K562 treated with DMSO at 1 percent for 48 hours (cell line): ENCODE data around the gene STXBP1. TPM values are rescaled to one million over a fixed set of nuclear protein-coding genes. Genes with fewer than 3 reads are reported as not detected.

Experiments
- total RNA-seq: library from RNA; unstranded; fragments of 300-600 nt; gene quantifications from 2 replicates; pipeline ENCODE4 v1.2.3, GENCODE V29; 2022; ENCODE audit warnings: low replicate concordance; ENCODE audit errors: extremely low read depth

Gene STXBP1
- total RNA-seq, result not detected in 2 replicates

GRCh38 chr9:127611899-127612790, at the start of gene STXBP1:
STXBP1 (plus strand) TSS chr9:127612277; CDS start chr9:127612404, 127 bp downstream.

GRCh38 chr9:127706836-127707241, 94.8 kb downstream of the STXBP1 start, which contains the start of gene CFAP157:
CFAP157 (plus strand) TSS chr9:127706988; CDS start chr9:127707032, 44 bp downstream.

DNA sequence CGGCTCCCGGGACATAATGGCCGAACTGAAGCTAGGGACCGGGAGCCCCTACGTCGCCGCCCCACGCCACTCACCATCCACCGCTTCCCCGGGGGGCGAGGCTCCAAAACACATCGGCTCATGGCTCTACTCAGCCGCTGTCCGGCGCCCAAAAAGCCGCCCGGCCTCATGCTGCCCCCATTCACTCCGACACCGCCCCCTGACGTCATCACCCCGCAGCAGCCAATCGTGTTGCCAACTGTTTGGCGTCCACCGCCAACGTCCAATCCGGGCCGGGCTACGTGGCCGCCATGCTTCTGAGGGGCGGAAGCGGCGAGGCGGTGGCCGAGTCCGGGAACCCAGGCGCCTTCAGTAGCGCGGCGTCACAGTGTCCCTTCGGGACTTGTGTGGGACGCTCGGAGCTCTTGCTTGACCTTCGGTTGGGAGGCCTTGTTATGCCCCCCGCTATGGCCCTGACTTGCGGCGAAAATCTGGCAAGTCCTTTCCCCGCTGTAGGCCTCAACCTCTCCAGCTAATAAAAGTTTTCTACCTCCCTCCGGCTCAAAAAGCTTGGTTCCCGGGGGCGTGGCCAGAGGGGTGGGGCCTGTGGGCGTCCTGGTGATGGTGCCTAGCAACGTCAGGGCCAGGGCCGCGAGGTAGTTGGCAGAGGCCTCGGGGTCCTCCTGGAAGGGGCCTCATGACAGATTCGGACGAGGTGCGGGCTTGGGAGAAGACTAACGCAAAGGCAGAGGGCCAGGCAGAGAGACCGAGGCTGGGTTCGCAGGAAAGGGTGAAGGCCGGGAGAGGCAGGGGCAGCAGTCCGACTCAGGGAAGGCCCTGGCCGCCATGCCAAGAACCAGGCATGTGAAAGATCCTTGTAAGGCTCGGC, 103.6 kb downstream of the STXBP1 start, which contains the start of the genes PTRH1 and TTC16:
TSS of gene PTRH1 (minus strand) at position 194 of the 868 bp plus-strand sequence. CDS start at position 170, 24 bp downstream.
TSS of gene TTC16 (plus strand) at position 610 of the 868 bp plus-strand sequence. CDS start at position 677, 67 bp downstream.

GRCh38 chr9:127734747-127735529, 122.9 kb downstream of the STXBP1 start, which contains the start of gene TOR2A:
TOR2A (minus strand) TSS chr9:127735294; CDS start chr9:127735270, 24 bp downstream.

Other genes with a start within 250 kb of the STXBP1 start
- gene SLC2A8, start 215.1 kb upstream of the STXBP1 start, total RNA-seq, result not detected in 2 replicates
- not detected in 2 replicates for gene ZNF79, start 187.9 kb upstream of the STXBP1 start, total RNA-seq
- 4,508 and 5,013 TPM in 2 replicates for gene RPL12, start 160.9 kb upstream of the STXBP1 start, total RNA-seq
- gene LRSAM1, start 160.8 kb upstream of the STXBP1 start, total RNA-seq, result not detected in 2 replicates
- not detected in 2 replicates for gene CFAP157, start 94.7 kb downstream of the STXBP1 start, total RNA-seq
- not detected in 2 replicates for gene PTRH1, start 103.4 kb downstream of the STXBP1 start, total RNA-seq
- gene TTC16, start 103.8 kb downstream of the STXBP1 start, total RNA-seq, result not detected in 2 replicates
- gene TOR2A, start 123.0 kb downstream of the STXBP1 start, total RNA-seq, result not detected in 2 replicates
- gene SH2D3C, start 166.4 kb downstream of the STXBP1 start, total RNA-seq, result not detected in 2 replicates
- not detected in 2 replicates for gene CDK9, start 173.8 kb downstream of the STXBP1 start, total RNA-seq
- not detected in 2 replicates for gene FPGS, start 190.6 kb downstream of the STXBP1 start, total RNA-seq
- not detected in 2 replicates for gene ENG, start 242.4 kb downstream of the STXBP1 start, total RNA-seq